Measurements from ENCODE around the gene CPT1B.

GRCh38 chr22:50525858-50526107 lies 52.4 kb downstream of the CPT1B start:
- TF ChIP-seq POLR2A (IDR thresholded peaks at IDR 0.05) (no peak), CTCF (IDR thresholded peaks at IDR 0.05) (no peak), EP300 (IDR thresholded peaks at IDR 0.05; ENCODE audit: low read depth) (no peak)
